Measurements from ENCODE around the gene ULK1. TPM values are rescaled to one million over a fixed set of nuclear protein-coding genes. Genes with fewer than 3 reads are reported as not detected.

ULK1 gene
- total RNA-seq, 1 experiment from 2014 or later = 34.2 TPM

- Histone ChIP-seq H3K27ac (ENCODE audit: low read depth, low read length) (peak overlapping the region; percentile 39; the same call in 1 of the 2 replicates), H2AFZ (ENCODE audit: low read depth, low read length, poor library complexity, severe bottlenecking) (peak overlapping the region; percentile 61), H4K20me1 (ENCODE audit: insufficient read depth) (no peaks in the 10 kb centered on the region), H3K4me1 (ENCODE audit: control insufficient read depth in 1 of 2, insufficient read depth in 2 of 2, low read length in 2 of 2) (peaks cover 21 to 30% of the 10 kb centered on the region in 2 experiments), H3K4me2 (ENCODE audit: low read length) (peak overlapping the region; percentile 60), H3K79me2 (ENCODE audit: insufficient read depth, low read length) (no peaks in the 10 kb centered on the region), H3K27me3 (ENCODE audit: insufficient read depth, low read length) (no peaks in the 10 kb centered on the region), H3K9me2 (ENCODE audit: insufficient read depth) (no peaks in the 10 kb centered on the region), H3K4me3 (replicated peaks in 1 of 2; ENCODE audit: low read depth in 1 of 2, low read length in 2 of 2) (peak overlapping the region in 1 of 2 experiments; percentile 7; a peak in 1 of 4 replicates), H3K9me3 (ENCODE audit: control insufficient read depth in 1 of 2, insufficient read depth in 1 of 2, low read depth in 1 of 2, low read length in 2 of 2) (no peaks in the 10 kb centered on the region), H3K36me3 (ENCODE audit: control insufficient read depth in 1 of 2, insufficient read depth in 2 of 2, low read length in 2 of 2) (no peaks in the 10 kb centered on the region), H3K9ac (ENCODE audit: low read length) (peak overlapping the region; percentile 15)
- TF ChIP-seq SRF (IDR thresholded peaks at IDR 0.05; ENCODE audit: low read depth) (no peak), ATF3 (IDR thresholded peaks at IDR 0.05) (no peak; the same call in 1 of the 2 replicates), MAX (IDR thresholded peaks at IDR 0.05) (peak; percentile 85), POLR2AphosphoS5 (IDR thresholded peaks at IDR 0.05; ENCODE audit: low read depth, low read length) (peak; percentile 61), RAD21 (IDR thresholded peaks at IDR 0.05; ENCODE audit: low read depth) (peak; percentile 36; the same call in 1 of the 2 replicates), YY1 (IDR thresholded peaks at IDR 0.05; ENCODE audit: extremely low read depth, insufficient replicate concordance, low read depth, low read length) (peak; percentile 12), ZBTB33 (IDR thresholded peaks at IDR 0.05; ENCODE audit: extremely low read depth, insufficient replicate concordance, low read length) (no peak), ZFX (IDR thresholded peaks at IDR 0.05) (no peak), FOSL1 (IDR thresholded peaks at IDR 0.05; ENCODE audit: low read depth) (no peak), TCF7L2 (IDR thresholded peaks at IDR 0.05; ENCODE audit: borderline replicate concordance, extremely low read depth, insufficient read depth, insufficient read length) (peak; percentile 12), EZH2phosphoT487 (IDR thresholded peaks at IDR 0.05; ENCODE audit: borderline replicate concordance) (no peak), JUND (IDR thresholded peaks at IDR 0.05) (no peak; the same call in 1 of the 2 replicates)
- BruUV-seq (replicated peaks) = no TSS peak
- intact Hi-C loops (cut with micrococcal nuclease) = loop anchor here (2.0 to 5.0 kb wide), 2 partner anchors 34 to 87 kb away; partner anchors contain the start of genes EP400 and ULK1
- ChIA-PET POLR2A (no interaction called here), CTCF (no interaction called here), RAD21 (ENCODE audit: low non-redundant PET in 1 of 2, low total read pairs in 2 of 2, uncharacterized antibody in 2 of 2, unreplicated experiment in 2 of 2) (no interaction called here)
- DNase-seq (ENCODE audit: low read depth, low spot score) = peak; percentile 44
- ATAC-seq = peak; percentile 30
These were observed 33.8 kb upstream of the ULK1 start for GRCh38 chr12:131860472-131861260.

Measured in HCT116 (cell line).